Hypothalamus (tissue), 51 donors: Measurements from ENCODE around the gene FRMD7.
"Not testable (repeated sequence)": the region's sequence is repeated elsewhere in the genome, so short reads cannot be mapped to it uniquely, and the experiment has no call there.

Source experiments
- DNase-seq, 51 donors: peaks; one replicate each; lab custom pipeline; 2025; lab: John Stamatoyannopoulos, UW

Gene FRMD7

GRCh38 chrX:132127743-132128142, at the start of gene FRMD7:
TSS of gene FRMD7 (minus strand) at chrX:132128020. CDS start at chrX:132127844, 176 bp downstream.
- no peak for DNase-seq

- no peak for DNase-seq
Measured at GRCh38 chrX:132173647-132174046, 45.8 kb upstream of the FRMD7 start.

GRCh38 chrX:132171881-132172280, 44.1 kb upstream of the FRMD7 start:
- no peak for DNase-seq

GRCh38 chrX:132171478-132171877, 43.7 kb upstream of the FRMD7 start:
- no peak for DNase-seq

- DNase-seq: no peak
Measured at GRCh38 chrX:132169554-132169953, 41.7 kb upstream of the FRMD7 start.

- no peak for DNase-seq
Measured at GRCh38 chrX:132165651-132166050, 37.8 kb upstream of the FRMD7 start.

GRCh38 chrX:132165005-132165404, 37.2 kb upstream of the FRMD7 start:
- no peak for DNase-seq

- not testable (repeated sequence) for DNase-seq
Measured at GRCh38 chrX:132163094-132163493, 35.3 kb upstream of the FRMD7 start.

- no peak for DNase-seq
Measured at GRCh38 chrX:132153166-132153565, 25.3 kb upstream of the FRMD7 start.

GRCh38 chrX:132146456-132146855, 18.6 kb upstream of the FRMD7 start:
- no peak for DNase-seq

- DNase-seq: peak in 1 of 51 donors; percentile 0
Measured at GRCh38 chrX:132144061-132144460, 16.2 kb upstream of the FRMD7 start.

GRCh38 chrX:132125906-132126305, 1.9 kb downstream of the FRMD7 start:
- no peak for DNase-seq

GRCh38 chrX:132120913-132121312, 6.9 kb downstream of the FRMD7 start:
- DNase-seq: no peak

GRCh38 chrX:132119821-132120515, 7.9 kb downstream of the FRMD7 start:
- no peak for DNase-seq

GRCh38 chrX:132119283-132119682, 8.5 kb downstream of the FRMD7 start:
- DNase-seq: no peak

GRCh38 chrX:132118358-132118757, 9.5 kb downstream of the FRMD7 start:
- no peak for DNase-seq

GRCh38 chrX:132115792-132116191, 12.0 kb downstream of the FRMD7 start:
- DNase-seq: no peak

GRCh38 chrX:132114607-132115006, 13.2 kb downstream of the FRMD7 start:
- DNase-seq: no peak

- no peak for DNase-seq
Measured at GRCh38 chrX:132107291-132107690, 20.5 kb downstream of the FRMD7 start.

GRCh38 chrX:132101799-132102198, 26.0 kb downstream of the FRMD7 start:
- no peak for DNase-seq

- DNase-seq: no peak
Measured at GRCh38 chrX:132101206-132101605, 26.6 kb downstream of the FRMD7 start.

- DNase-seq: not testable (repeated sequence)
Measured at GRCh38 chrX:132098704-132099103, 29.1 kb downstream of the FRMD7 start.

- no peak for DNase-seq
Measured at GRCh38 chrX:132094164-132094563, 33.7 kb downstream of the FRMD7 start.
